ENCODE results near the gene ATP10A. TPM values are rescaled to one million over a fixed set of nuclear protein-coding genes. Genes with fewer than 3 reads are reported as not detected.

Gene ATP10A
- total and polyA plus RNA-seq, 9 donors: 0.28 to 3.2 (median 1.1) TPM

DNA sequence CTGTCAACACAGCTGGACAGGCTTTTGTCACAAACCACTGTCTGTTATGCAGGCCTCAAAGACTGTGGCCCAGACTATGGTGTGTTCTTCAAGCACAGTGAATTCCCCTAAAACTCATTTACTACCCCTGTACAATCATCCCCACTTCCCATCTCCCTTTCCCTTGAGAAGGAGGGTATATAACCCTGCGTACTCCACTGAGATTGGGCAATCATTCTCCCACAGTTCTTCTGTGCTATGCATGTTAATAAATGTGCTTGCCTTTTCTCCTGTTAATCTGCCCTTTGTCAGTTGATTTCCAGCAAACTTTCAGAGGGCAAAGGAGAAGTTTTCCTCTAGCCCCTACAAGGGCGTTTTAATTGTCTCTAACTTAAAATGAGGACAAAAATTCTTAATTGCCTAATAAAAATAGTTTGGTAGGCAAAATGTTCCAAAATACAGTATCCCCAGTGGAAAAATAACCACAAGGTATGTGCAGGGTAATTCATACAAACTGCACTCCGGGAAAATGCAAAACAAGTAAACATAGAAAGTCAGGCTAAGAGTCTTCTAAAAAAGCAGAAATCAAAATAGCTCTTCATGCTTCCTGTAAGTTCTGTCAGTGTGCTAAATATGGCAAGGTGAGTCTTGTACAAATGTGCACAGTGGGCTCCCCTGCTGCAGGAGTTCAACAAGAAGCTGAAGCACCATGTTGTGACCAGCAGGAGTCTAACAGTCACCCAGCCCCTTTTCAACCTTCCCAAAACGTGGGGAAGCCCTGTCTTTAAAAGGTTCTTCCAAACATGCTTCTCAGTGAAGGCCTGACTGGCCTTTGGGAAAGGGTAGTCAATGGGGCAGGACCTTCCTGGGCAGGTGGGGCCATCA lies 10.2 kb downstream of the ATP10A start:
- Histone ChIP-seq H3K4me3 (no peak overlapping the region), H3K27ac (no peak overlapping the region), H3K36me3 (no peaks in the 10 kb centered on the region), H3K4me1 (ENCODE audit: insufficient read depth) (peaks cover 3% of the 10 kb centered on the region), H3K9me3 (no peaks in the 10 kb centered on the region), H3K27me3 (no peaks in the 10 kb centered on the region)
- TF ChIP-seq EP300 (IDR thresholded peaks at IDR 0.05) (no peak), POLR2A (IDR thresholded peaks at IDR 0.05) (no peak)
- TF ChIP-seq, protein P1, sequence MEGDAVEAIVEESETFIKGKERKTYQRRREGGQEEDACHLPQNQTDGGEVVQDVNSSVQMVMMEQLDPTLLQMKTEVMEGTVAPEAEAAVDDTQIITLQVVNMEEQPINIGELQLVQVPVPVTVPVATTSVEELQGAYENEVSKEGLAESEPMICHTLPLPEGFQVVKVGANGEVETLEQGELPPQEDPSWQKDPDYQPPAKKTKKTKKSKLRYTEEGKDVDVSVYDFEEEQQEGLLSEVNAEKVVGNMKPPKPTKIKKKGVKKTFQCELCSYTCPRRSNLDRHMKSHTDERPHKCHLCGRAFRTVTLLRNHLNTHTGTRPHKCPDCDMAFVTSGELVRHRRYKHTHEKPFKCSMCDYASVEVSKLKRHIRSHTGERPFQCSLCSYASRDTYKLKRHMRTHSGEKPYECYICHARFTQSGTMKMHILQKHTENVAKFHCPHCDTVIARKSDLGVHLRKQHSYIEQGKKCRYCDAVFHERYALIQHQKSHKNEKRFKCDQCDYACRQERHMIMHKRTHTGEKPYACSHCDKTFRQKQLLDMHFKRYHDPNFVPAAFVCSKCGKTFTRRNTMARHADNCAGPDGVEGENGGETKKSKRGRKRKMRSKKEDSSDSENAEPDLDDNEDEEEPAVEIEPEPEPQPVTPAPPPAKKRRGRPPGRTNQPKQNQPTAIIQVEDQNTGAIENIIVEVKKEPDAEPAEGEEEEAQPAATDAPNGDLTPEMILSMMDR (IDR thresholded peaks at IDR 0.05): no peak
- WGBS, 3 donors: 10 to 32% (median 17%) methylated on average over 4 of the region's 4 CpGs
- no peak for DNase-seq
- intact Hi-C loops (cut with DNase I): no loop called here

DNA sequence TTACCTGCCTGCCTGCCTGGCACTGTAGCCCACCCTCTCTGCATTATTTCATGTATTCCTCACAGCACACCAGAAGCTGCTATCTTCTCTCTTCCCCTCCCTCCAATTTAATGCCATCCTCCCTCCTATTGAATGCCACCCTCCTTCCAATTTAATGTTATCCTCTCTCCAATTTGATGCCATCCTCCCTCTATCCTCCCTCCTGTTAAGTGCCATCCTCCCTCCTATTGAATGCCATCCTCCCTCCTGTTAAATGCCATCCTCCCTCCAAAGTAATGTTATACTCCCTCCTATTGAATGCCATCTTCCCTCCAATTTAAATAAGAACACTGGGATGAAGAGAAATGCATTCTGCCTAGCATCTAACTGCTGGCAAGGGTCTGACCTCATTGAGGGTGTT lies 11.1 kb downstream of the ATP10A start:
- Histone ChIP-seq H3K9me3 (no peaks in the 10 kb centered on the region), H3K4me1 (ENCODE audit: insufficient read depth) (peaks cover 5% of the 10 kb centered on the region)
- intact Hi-C loops (cut with DNase I): no loop called here

GRCh38 chr15:25850154-25851111 lies 12.7 kb downstream of the ATP10A start:
- Histone ChIP-seq H3K36me3 (no peaks in the 10 kb centered on the region), H3K27me3 (no peaks in the 10 kb centered on the region), H3K4me1 (ENCODE audit: insufficient read depth) (peaks cover 5% of the 10 kb centered on the region), H3K4me3 (peak overlapping the region; percentile 30), H3K9me3 (no peaks in the 10 kb centered on the region), H3K27ac (peak overlapping the region; percentile 10 to 38)
- intact Hi-C loops (cut with DNase I): no loop called here
- WGBS, 3 donors: 10 to 11% (median 11%) methylated on average over 36 of the region's 36 CpGs
- DNase-seq: peak; percentile 20 to 64 (median 63)
- TF ChIP-seq EP300 (IDR thresholded peaks at IDR 0.05) (no peak), POLR2A (IDR thresholded peaks at IDR 0.05) (peak; percentile 21)

More for the DNA sequence above, 11.1 kb downstream of the ATP10A start:
- no peak overlapping the region for H3K4me3 ChIP-seq
- no peak for DNase-seq
- no peaks in the 10 kb centered on the region for H3K36me3 ChIP-seq
- H3K27ac ChIP-seq: no peak overlapping the region
- no peaks in the 10 kb centered on the region for H3K27me3 ChIP-seq
- TF ChIP-seq EP300 (IDR thresholded peaks at IDR 0.05) (no peak), POLR2A (IDR thresholded peaks at IDR 0.05) (no peak)
- TF ChIP-seq, protein P1 (IDR thresholded peaks at IDR 0.05): no peak

DNA sequence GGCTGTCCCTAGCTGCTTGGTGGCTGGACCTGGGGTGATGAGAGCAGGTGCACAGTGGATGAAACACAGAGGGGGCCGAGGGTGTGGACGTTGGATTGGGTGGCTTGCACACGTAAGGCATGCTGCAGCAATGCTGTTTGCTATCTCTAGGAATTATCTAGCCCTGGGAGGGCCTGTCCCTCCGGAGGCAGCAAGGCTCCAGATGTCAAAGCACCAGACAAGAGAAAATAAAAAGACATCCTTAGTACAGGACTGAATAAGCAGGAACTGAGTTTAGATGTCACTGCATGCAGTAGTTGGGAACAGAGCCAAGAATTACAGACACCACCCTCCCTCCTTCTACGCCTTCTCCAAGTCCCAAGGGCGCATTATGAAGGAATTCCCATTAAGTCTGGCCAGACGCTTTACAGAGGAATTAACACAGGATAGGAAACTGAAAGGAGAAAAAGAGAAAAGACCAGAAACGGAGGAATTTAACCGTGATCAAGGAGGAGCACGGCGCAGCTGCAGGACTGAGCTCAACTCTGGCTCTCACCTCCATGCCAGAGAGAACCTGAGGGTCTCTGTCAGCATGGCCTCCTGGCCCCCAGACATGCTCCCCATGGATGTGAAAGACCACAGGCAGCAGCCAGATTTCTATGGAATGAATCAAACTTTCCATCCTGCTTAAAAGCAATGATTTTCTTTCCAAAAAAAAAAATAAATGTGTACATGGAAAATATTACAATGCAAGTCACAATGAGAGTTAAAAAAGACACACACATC lies 13.8 kb downstream of the ATP10A start:
- 20 to 23% (median 21%) methylated on average over 11 of the region's 11 CpGs for WGBS, 3 donors
- Histone ChIP-seq H3K27me3 (no peaks in the 10 kb centered on the region), H3K9me3 (no peaks in the 10 kb centered on the region), H3K4me1 (ENCODE audit: insufficient read depth) (peaks cover 5% of the 10 kb centered on the region), H3K36me3 (no peaks in the 10 kb centered on the region), H3K4me3 (peak overlapping the region; percentile 13), H3K27ac (no peak overlapping the region)
- peak in 1 of 5 donors; percentile 39 for DNase-seq
- intact Hi-C loops (cut with DNase I): no loop called here
- TF ChIP-seq EP300 (IDR thresholded peaks at IDR 0.05) (no peak), POLR2A (IDR thresholded peaks at IDR 0.05) (no peak)
- TF ChIP-seq, protein P1 (IDR thresholded peaks at IDR 0.05): no peak

All from ovary (tissue), 9 donors.